WERI-Rb-1 (cell line): Measurements from ENCODE around the gene JAKMIP2.

Experiments used
- DNase-seq: peaks from one replicate; pipeline ENCODE4 v3.0.0-alpha.2; 2020
- H3K27ac ChIP-seq: fragments of 250-450 bp; sonication (Bioruptor Pico); 2 replicates; pipeline ENCODE4 v1.5.1; 2020; ENCODE audit warnings: mild to moderate bottlenecking, moderate library complexity
- H3K27me3 ChIP-seq: fragments of 250-450 bp; sonication (Bioruptor Pico); 2 replicates; pipeline ENCODE4 v1.5.1; 2021; ENCODE audit warnings: mild to moderate bottlenecking, low read depth, moderate library complexity; ENCODE audit not compliant: insufficient read depth, severe bottlenecking
- H3K36me3 ChIP-seq: fragments of 250-450 bp; sonication (Bioruptor Pico); 2 replicates; pipeline ENCODE4 v1.5.1; 2020; ENCODE audit warnings: mild to moderate bottlenecking, moderate library complexity
- H3K4me3 ChIP-seq: 2 replicates; pipeline ENCODE4 v1.5.1; 2011; ENCODE audit warnings: low read depth, mild to moderate bottlenecking, control low read depth, low read length
- H3K9me3 ChIP-seq: fragments of 250-450 bp; sonication (Bioruptor Pico); 2 replicates; pipeline ENCODE4 v1.5.1; 2021; ENCODE audit warnings: mild to moderate bottlenecking, moderate library complexity; ENCODE audit not compliant: severe bottlenecking
- TF ChIP-seq, protein P1 (sequence below): IDR thresholded peaks from 2 replicates; pipeline ENCODE4 v1.5.1; 2011; ENCODE audit warnings: low read depth, mild to moderate bottlenecking, control low read depth, inconsistent platforms, low read length

Gene JAKMIP2

DNA sequence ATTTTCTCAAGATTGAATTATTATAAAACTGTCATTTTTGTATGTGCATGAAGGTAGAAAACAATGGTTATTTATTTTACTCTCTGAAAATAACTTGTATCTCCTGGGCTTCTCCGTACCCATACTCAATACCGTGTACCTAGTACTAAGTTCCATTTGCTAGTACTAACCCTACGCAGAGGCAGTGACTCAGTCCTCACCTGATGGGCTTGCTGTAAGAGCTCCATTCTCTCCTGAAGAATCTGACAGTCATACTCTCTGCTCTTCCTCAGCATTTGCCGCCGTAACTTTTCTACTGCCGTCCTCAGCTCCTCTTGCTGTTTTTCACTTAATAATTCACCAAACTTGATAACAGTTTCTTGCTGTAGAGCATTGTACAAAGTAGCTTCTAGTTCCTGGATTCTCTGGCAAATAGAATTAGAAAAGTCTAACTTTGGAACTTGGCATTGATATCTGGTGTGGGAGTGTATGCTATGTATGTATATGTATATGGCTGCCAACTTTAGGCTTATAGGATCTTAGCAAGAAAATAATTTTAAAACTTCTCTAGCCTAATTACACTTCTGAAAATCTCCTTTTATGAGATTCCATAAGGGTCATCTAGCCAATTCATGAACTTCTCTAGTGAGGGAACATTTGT is 164.7 kb downstream of the JAKMIP2 start:
- H3K27me3 ChIP-seq: no peaks in the 10 kb centered on the region
- DNase-seq: no peak
- H3K27ac ChIP-seq: no peak overlapping the region
- TF ChIP-seq, protein P1, sequence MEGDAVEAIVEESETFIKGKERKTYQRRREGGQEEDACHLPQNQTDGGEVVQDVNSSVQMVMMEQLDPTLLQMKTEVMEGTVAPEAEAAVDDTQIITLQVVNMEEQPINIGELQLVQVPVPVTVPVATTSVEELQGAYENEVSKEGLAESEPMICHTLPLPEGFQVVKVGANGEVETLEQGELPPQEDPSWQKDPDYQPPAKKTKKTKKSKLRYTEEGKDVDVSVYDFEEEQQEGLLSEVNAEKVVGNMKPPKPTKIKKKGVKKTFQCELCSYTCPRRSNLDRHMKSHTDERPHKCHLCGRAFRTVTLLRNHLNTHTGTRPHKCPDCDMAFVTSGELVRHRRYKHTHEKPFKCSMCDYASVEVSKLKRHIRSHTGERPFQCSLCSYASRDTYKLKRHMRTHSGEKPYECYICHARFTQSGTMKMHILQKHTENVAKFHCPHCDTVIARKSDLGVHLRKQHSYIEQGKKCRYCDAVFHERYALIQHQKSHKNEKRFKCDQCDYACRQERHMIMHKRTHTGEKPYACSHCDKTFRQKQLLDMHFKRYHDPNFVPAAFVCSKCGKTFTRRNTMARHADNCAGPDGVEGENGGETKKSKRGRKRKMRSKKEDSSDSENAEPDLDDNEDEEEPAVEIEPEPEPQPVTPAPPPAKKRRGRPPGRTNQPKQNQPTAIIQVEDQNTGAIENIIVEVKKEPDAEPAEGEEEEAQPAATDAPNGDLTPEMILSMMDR: no peak
- H3K9me3 ChIP-seq: peaks cover 3% of the 10 kb centered on the region
- no peak overlapping the region for H3K4me3 ChIP-seq
- H3K36me3 ChIP-seq: no peaks in the 10 kb centered on the region

DNA sequence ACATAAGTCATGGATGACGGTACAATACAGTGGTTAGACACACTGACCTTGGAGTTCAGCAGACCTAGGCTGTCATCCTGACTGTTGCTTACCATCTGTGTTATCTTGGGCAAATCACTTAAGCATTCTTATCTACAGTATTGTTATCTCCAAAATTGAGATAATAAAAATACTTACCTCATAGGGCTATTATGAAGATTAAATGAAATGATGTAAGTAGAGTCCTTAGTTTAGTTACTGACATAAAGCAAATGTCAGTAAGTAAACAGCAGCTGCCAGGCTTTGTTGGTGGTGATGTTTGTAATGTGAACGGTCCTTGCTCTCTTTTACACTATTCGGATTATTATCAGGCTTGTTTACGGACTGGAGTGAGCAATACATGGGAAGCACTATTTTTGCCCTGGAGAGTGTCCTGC is 165.3 kb downstream of the JAKMIP2 start:
- no peak overlapping the region for H3K4me3 ChIP-seq
- peaks cover 1% of the 10 kb centered on the region for H3K9me3 ChIP-seq
- H3K36me3 ChIP-seq: no peaks in the 10 kb centered on the region
- no peak for DNase-seq
- TF ChIP-seq, protein P1: no peak
- no peaks in the 10 kb centered on the region for H3K27me3 ChIP-seq
- no peak overlapping the region for H3K27ac ChIP-seq

DNA sequence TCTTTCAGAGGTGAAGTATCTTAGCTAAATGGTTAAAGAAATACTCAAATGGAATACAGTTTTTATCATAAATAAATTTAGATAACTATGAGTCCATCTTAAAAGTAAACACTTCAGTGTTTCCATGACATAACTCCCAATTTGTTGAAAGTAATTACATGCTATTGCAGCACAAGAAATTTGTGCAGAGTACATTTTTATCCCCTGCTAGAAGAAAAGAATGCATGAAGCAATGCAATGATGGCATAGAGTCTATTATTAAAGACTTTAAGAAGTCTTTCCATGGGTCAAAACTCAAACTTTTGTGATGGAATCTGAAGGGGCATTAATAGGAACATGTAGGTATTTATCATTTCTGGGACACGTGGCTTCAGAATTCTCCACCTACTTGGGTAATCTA is 166.1 kb downstream of the JAKMIP2 start:
- Histone ChIP-seq H3K4me3 (no peak overlapping the region), H3K9me3 (no peaks in the 10 kb centered on the region), H3K27me3 (no peaks in the 10 kb centered on the region), H3K27ac (no peak overlapping the region), H3K36me3 (no peaks in the 10 kb centered on the region)
- TF ChIP-seq, protein P1: no peak
- no peak for DNase-seq

DNA sequence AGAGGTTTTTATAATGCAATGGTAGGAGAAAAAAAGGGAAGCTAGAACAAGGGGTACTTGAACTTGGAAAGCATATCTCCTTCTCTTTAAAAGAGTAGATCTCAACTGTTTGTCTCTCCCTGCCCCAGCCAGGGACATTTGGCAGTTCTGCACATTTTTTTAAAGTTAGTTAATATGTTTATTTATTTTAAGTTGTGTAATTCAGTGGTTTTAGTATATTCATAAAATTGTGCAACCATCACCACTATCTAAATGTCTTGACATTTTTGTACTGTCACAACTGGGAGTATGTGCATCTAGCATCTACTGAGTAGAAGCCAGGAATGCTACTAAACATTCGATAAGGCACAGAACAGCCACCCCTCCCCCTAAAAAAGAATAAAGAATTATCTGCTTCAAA is 169.2 kb downstream of the JAKMIP2 start:
- H3K9me3 ChIP-seq: no peaks in the 10 kb centered on the region
- H3K27me3 ChIP-seq: no peaks in the 10 kb centered on the region
- no peaks in the 10 kb centered on the region for H3K36me3 ChIP-seq
- no peak overlapping the region for H3K27ac ChIP-seq
- H3K4me3 ChIP-seq: no peak overlapping the region
- TF ChIP-seq, protein P1: no peak
- DNase-seq: no peak

DNA sequence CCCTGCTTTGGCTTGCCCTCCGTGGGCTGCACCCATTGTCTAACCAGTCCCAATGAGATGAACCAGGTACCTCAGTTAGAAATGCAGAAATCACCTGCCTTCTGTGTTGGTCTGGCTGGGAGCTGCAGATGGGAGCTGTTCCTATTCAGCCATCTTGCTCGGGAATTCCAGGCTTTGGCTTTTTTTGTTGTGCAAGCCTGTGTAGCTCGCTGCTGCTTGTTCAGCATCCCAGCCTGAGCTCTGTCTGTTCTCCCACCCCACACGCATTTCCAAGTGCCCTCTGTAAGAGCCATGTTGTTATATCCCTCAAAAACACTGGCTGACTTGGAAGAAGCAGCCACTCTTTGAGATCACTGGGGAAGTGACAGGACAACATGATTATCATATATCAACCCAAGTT is 171.0 kb downstream of the JAKMIP2 start:
- Histone ChIP-seq H3K36me3 (no peaks in the 10 kb centered on the region), H3K9me3 (no peaks in the 10 kb centered on the region), H3K27ac (no peak overlapping the region), H3K27me3 (no peaks in the 10 kb centered on the region), H3K4me3 (no peak overlapping the region)
- TF ChIP-seq, protein P1: no peak
- DNase-seq: no peak

DNA sequence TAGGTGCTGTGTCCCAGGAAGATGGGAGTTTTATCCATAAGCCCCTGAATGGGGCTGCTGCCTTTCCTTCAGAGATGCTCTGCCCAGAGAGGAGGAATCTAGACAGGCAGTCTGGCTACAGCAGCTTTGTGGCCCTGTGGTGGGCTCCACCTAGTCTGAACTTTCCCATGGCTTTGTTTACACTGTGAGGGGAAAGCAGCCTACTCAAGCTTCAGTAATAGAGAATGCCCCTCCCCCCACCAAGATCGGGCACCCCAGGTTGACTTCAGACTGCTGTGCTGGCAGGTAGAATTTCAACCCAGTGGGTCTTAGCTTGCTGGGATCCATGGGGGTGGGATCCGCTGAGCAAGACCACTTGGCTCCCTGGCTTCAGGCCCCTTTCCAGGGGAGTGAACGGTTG is 171.7 kb downstream of the JAKMIP2 start:
- Histone ChIP-seq H3K36me3 (no peaks in the 10 kb centered on the region), H3K27ac (no peak overlapping the region), H3K9me3 (no peaks in the 10 kb centered on the region), H3K27me3 (no peaks in the 10 kb centered on the region), H3K4me3 (no peak overlapping the region)
- TF ChIP-seq, protein P1: no peak
- no peak for DNase-seq
